GM23248 (cell line): ENCODE measurements around the gene PRKAA1.

Source experiments
- EZH2 ChIP-seq: fragments of 200-600 bp; sonication (generic); IDR thresholded peaks from 2 replicates; pipeline ENCODE4 v1.6.1; 2018; ENCODE audit warnings: antibody characterized with exemption, mild to moderate bottlenecking; ENCODE audit not compliant: insufficient read depth, poor library complexity, severe bottlenecking
- EZH2phosphoT487 ChIP-seq: fragments of 200-600 bp; sonication (generic); IDR thresholded peaks from 2 replicates; pipeline ENCODE4 v1.6.1; 2018; ENCODE audit warnings: antibody characterized with exemption, moderate library complexity, mild to moderate bottlenecking, low read depth; ENCODE audit not compliant: insufficient read depth

GRCh38 chr5:40720069-40720468 is 78.1 kb downstream of the PRKAA1 start:
- TF ChIP-seq EZH2 (no peak), EZH2phosphoT487 (no peak)
